OCI-M2 (cell line): ENCODE data around the gene SCN9A.
"Not testable (repeated sequence)": the region's sequence is repeated elsewhere in the genome, so short reads cannot be mapped to it uniquely, and the experiment has no call there.

Experiments
- DNase-seq: peaks from one replicate; lab custom pipeline; 2025; ENCODE audit not compliant: unreplicated experiment; lab: John Stamatoyannopoulos, UW

SCN9A gene

DNA sequence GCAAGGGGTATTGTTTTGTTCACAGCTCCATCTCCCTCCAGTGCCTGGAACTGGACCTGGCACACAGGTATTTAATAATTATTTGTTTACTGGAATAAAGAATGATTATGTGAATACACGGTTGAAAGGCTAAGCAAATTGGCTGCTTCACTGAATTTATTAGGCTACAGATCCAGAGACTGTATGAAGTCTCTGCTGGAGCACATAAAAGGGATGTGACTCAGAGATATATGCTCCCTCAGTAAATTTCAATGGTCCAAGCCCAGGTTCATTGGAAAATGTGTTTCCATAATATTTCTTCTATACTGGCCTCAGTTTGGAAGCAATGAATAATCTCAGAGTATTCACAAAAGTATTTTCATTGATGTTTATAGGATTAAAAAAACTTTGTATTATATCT is 126.4 kb downstream of the SCN9A start:
- no peak for DNase-seq

DNA sequence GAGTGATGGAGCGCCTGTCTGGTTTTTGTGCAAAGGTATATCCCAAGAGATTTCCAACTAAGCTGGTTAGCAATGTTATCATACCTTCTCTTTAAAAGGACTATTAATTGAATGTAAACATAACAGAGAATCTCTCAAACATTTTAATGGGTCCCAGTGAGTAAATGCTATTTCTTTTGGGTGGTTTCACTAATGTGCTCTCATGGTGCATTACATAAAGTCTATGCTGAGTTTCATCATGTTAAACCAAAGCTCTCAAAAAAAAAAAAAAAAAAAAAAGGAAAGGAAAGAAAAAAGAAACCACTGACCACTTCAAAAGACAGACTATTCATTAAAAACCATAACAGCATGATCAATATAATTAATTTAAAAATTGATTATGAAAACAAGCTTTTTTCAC is 128.8 kb downstream of the SCN9A start:
- no peak for DNase-seq

DNA sequence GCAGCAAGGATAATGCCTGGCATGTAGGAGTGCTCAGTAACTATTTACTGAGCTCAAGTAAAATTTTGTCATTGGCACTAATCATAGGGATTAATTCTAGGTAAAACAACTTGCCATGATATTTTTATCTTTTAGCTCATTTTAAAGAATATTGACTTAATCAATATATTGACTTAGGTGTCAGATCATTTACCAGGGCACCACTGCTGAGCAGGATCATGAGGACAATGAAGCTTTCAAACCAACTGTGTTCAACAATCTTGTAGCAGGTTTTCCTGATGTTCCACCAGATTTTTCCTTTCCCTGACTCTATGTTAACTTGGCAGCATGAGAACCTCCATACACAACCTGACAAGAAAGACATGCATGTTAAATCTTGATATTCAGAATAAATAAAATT is 133.4 kb downstream of the SCN9A start:
- no peak for DNase-seq

GRCh38 chr2:166240387-166241313 is 135.1 kb downstream of the SCN9A start:
- no peak for DNase-seq

GRCh38 chr2:166239548-166239947 is 136.2 kb downstream of the SCN9A start:
- DNase-seq: no peak

- DNase-seq: no peak
These were observed 137.6 kb downstream of the SCN9A start for GRCh38 chr2:166238176-166238575.

GRCh38 chr2:166234112-166234846 is 141.5 kb downstream of the SCN9A start:
- DNase-seq: no peak

DNA sequence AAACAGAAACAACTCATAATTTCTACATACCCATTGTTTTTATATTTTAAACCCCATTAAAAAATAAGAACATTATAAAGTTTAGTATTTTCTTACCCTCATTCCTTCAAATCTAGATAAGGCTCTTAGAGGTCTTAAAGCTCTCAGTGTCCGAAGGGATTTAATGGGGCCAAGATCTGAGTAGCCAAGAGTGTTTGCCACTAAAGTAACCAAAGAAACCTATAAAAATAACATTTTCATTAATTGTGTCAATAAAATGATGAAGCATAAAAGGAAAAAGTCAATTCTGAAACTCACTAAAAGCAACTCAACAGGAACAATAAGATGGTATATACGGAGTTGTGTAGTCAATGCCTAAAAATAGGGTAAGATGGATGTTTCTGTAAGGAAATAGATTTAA is 142.5 kb downstream of the SCN9A start:
- DNase-seq: no peak

DNA sequence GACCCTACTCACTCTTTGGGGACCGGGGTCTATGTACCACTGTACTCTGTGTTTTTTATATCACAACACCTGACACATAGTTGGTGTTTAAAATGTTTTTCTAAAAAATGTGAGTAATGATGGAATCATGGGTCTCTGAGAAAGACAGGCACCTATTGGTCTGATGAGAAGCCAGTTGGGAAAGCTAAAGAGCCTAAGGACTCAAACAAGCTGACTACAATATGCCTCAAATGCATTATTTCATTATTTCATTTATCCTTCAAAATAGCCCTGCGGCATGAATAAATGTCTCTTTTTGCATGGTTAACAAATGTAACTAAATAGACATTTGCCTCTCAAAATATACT is 145.0 kb downstream of the SCN9A start:
- DNase-seq: no peak

GRCh38 chr2:166230024-166230723 is 145.6 kb downstream of the SCN9A start:
- no peak for DNase-seq

GRCh38 chr2:166229678-166230023 is 146.1 kb downstream of the SCN9A start:
- no peak for DNase-seq

GRCh38 chr2:166224197-166224596 is 151.5 kb downstream of the SCN9A start:
- DNase-seq: no peak

- no peak for DNase-seq
These were observed 152.4 kb downstream of the SCN9A start for GRCh38 chr2:166223298-166223697.

DNA sequence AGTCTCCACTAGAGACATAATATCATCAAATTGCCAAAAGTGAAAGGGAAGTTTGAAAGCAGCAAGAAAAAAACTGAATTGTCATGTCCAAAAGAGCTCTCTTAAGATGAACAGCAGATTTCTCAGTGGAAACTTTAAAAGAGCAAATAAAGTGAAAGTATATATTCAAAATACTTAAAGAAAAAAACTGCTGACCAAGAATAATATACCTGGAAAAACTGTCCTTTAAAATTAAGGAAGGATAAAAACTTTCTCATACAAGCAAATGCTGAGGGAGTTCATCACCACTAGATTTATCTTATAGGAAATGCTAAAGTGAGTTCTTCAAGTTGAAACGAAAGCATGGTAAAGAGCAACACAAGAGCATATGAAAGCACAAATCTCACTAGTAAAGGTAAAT is 164.7 kb downstream of the SCN9A start:
- no peak for DNase-seq

- not testable (repeated sequence) for DNase-seq
These were observed 165.8 kb downstream of the SCN9A start for GRCh38 chr2:166209944-166210343.

DNA sequence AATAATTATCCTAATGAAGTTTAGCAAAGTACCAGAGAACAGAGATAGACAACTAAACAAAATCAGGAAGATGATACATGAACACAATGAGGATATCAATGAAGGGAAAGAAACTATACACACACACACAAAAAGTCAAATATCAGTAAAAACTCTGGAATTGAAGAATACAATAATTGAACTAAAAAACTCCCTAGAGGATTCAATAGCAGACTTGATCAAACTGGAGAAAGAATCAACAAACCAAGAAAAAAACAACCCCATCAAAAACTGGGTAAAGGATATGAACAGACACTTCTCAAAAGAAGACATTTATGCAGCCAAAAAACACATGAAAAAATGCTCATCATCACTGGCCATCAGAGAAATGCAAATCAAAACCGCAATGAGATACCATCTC is 166.4 kb downstream of the SCN9A start:
- not testable (repeated sequence) for DNase-seq

GRCh38 chr2:166206153-166206552 is 169.6 kb downstream of the SCN9A start:
- DNase-seq: not testable (repeated sequence)

- no peak for DNase-seq
These were observed 173.0 kb downstream of the SCN9A start for GRCh38 chr2:166202778-166203177.

DNA sequence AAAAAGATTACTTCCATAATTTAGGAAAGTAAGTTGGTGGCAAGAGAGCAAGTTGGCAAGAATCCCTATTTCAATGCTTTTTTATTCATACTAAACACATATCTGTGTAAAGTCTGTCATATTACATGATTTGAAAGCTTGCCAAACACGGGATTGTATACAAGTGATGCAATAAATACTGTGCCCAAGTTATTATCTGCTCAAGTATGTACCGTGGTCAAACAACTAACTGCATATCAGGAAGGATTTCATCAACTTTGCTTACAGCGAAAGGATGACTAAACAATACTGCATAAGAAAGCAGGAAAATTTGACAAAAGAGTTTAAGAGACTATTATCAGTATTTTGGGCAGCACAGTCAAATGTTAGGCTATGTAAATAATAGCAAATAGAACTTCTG is 178.3 kb downstream of the SCN9A start:
- no peak for DNase-seq

DNA sequence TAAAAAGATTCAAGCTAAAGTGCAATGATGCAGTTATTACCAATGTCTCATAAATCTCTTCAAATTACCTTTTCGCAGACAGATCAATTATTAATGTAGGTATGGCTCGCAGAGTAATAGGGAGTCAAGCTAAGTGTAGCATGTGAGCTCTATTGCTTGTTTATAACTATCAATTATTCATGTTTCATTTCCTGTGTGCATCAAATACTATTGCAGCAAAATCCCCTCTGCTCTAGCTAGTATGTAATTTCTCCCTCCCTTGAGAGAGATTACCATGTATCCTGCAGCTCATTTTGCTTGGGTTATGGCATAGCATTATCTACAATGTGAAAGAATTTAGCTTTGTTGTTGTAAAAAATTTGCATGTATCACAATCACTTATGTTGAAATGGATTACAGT is 182.3 kb downstream of the SCN9A start:
- DNase-seq: no peak

GRCh38 chr2:166188084-166188483 is 187.7 kb downstream of the SCN9A start:
- no peak for DNase-seq

GRCh38 chr2:166184789-166185188 is 191.0 kb downstream of the SCN9A start:
- DNase-seq: no peak
